WTC11 (cell line): ENCODE measurements around the gene BHMT2. TPM values are rescaled to one million over a fixed set of nuclear protein-coding genes. Genes with fewer than 3 reads are reported as not detected.

ENCODE experiments used
- ATAC-seq: fragments of 200-7000 bp; cut with Tn5 transposase; 2 replicates; pipeline ENCODE4 v1.10.0; 2021; ENCODE audit warnings: mild to moderate bottlenecking, moderate library complexity
- CTCF ChIA-PET: fragments of 300-600 bp; sonication (Branson Sonifier 250); formaldehyde crosslinking; loops from one replicate; lab custom pipeline; 2021; ENCODE audit warnings: antibody characterized with exemption; lab: Charles Lee
- POLR2A ChIA-PET: fragments of 350-600 bp; sonication (Branson Sonifier 250); formaldehyde crosslinking; loops from one replicate; lab custom pipeline; 2021; ENCODE audit warnings: antibody characterized with exemption; lab: Charles Lee
- DNase-seq: peaks from one replicate; pipeline ENCODE4 v3.0.0; 2021; ENCODE audit warnings: low spot score
- H3K27ac Mint-ChIP-seq: 2 replicates; pipeline ENCODE4 v1.8.0; 2021; ENCODE audit warnings: mixed read lengths
- H3K27me3 Mint-ChIP-seq: 2 replicates; pipeline ENCODE4 v1.8.0; 2021; ENCODE audit warnings: low read depth, mild to moderate bottlenecking, moderate library complexity, mixed read lengths
- H3K36me3 Mint-ChIP-seq: 2 replicates; pipeline ENCODE4 v1.8.0; 2021; ENCODE audit warnings: mixed read lengths
- H3K4me1 Mint-ChIP-seq: 2 replicates; pipeline ENCODE4 v1.8.0; 2022; ENCODE audit warnings: mixed read lengths
- H3K4me3 Mint-ChIP-seq: 2 replicates; pipeline ENCODE4 v1.8.0; 2021; ENCODE audit warnings: mild to moderate bottlenecking, moderate library complexity, mixed read lengths
- H3K9me3 Mint-ChIP-seq: 2 replicates; pipeline ENCODE4 v1.8.0; 2021; ENCODE audit warnings: mixed read lengths
- AR ChIP-seq: fragments of 250-450 bp; sonication (Bioruptor Pico); IDR thresholded peaks from 2 replicates; pipeline ENCODE4 v1.9.0; 2021; ENCODE audit warnings: mild to moderate bottlenecking
- CREB1 ChIP-seq: sonication (generic); formaldehyde crosslinking; IDR thresholded peaks from 2 replicates; pipeline ENCODE4 v1.8.0; 2023; ENCODE audit warnings: mild to moderate bottlenecking, missing genetic modification reagents
- ETV6 ChIP-seq: sonication (generic); formaldehyde crosslinking; IDR thresholded peaks from 2 replicates; pipeline ENCODE4 v1.8.1; 2022; ENCODE audit warnings: mild to moderate bottlenecking, missing genetic modification reagents
- GRHL2 ChIP-seq: fragments of 250-450 bp; sonication (Bioruptor Pico); IDR thresholded peaks from 2 replicates; pipeline ENCODE4 v1.8.0; 2022; ENCODE audit warnings: mild to moderate bottlenecking, moderate library complexity; ENCODE audit not compliant: insufficient replicate concordance, severe bottlenecking
- HMGA2 ChIP-seq: fragments of 250-450 bp; sonication (Bioruptor Pico); IDR thresholded peaks from 2 replicates; pipeline ENCODE4 v1.4.0; 2021; ENCODE audit warnings: mild to moderate bottlenecking, moderate library complexity
- IRF2 ChIP-seq: sonication (generic); formaldehyde crosslinking; IDR thresholded peaks from 2 replicates; pipeline ENCODE4 v1.8.0; 2022; ENCODE audit warnings: low read depth, missing genetic modification reagents, borderline replicate concordance
- JAZF1 ChIP-seq: fragments of 250-450 bp; sonication (Bioruptor Pico); IDR thresholded peaks from 2 replicates; pipeline ENCODE4 v1.9.0; 2021; ENCODE audit warnings: moderate library complexity, mild to moderate bottlenecking, inconsistent platforms
- KAT7 ChIP-seq: sonication (generic); formaldehyde crosslinking; IDR thresholded peaks from 2 replicates; pipeline ENCODE4 v1.8.1; 2023; ENCODE audit warnings: missing genetic modification reagents, mild to moderate bottlenecking, borderline replicate concordance
- SP1 ChIP-seq: sonication (generic); formaldehyde crosslinking; conservative IDR thresholded peaks from 2 replicates; pipeline ENCODE4 v1.8.1; 2022; ENCODE audit warnings: missing genetic modification reagents
- USF2 ChIP-seq: sonication (generic); formaldehyde crosslinking; IDR thresholded peaks from 2 replicates; pipeline ENCODE4 v1.8.1; 2023; ENCODE audit warnings: mild to moderate bottlenecking, missing genetic modification reagents, moderate library complexity
- ZBTB43 ChIP-seq: sonication (generic); formaldehyde crosslinking; IDR thresholded peaks from 2 replicates; pipeline ENCODE4 v1.8.1; 2023; ENCODE audit warnings: mild to moderate bottlenecking, missing genetic modification reagents
- ZNF219 ChIP-seq: sonication (generic); formaldehyde crosslinking; IDR thresholded peaks from 2 replicates; pipeline ENCODE4 v1.8.0; 2023; ENCODE audit warnings: missing genetic modification reagents, mild to moderate bottlenecking, borderline replicate concordance
- ZNF232 ChIP-seq: sonication (generic); formaldehyde crosslinking; IDR thresholded peaks from 2 replicates; pipeline ENCODE4 v1.8.0; 2022; ENCODE audit warnings: mild to moderate bottlenecking, missing genetic modification reagents
- ZNF263 ChIP-seq: sonication (generic); formaldehyde crosslinking; IDR thresholded peaks from 2 replicates; pipeline ENCODE4 v1.8.1; 2022; ENCODE audit warnings: low read depth, mild to moderate bottlenecking, moderate library complexity, missing genetic modification reagents
- ZNF281 ChIP-seq: sonication (generic); formaldehyde crosslinking; IDR thresholded peaks from 2 replicates; pipeline ENCODE4 v1.8.0; 2023; ENCODE audit warnings: mild to moderate bottlenecking, missing genetic modification reagents
- ZNF423 ChIP-seq: fragments of 250-450 bp; sonication (Bioruptor Pico); IDR thresholded peaks from 2 replicates; pipeline ENCODE4 v2.1.2; 2022; ENCODE audit warnings: mild to moderate bottlenecking, moderate library complexity
- ZSCAN18 ChIP-seq: fragments of 250-450 bp; sonication (Bioruptor Pico); IDR thresholded peaks from 2 replicates; pipeline ENCODE4 v2.1.2; 2022; ENCODE audit warnings: mild to moderate bottlenecking, moderate library complexity
- total RNA-seq: library from RNA; stranded (reverse); gene quantifications from 3 replicates; pipeline ENCODE4 v1.2.3, GENCODE V29; 2021
- TF ChIP-seq, protein P1 (sequence below): sonication (generic); formaldehyde crosslinking; IDR thresholded peaks from 2 replicates; pipeline ENCODE4 v1.8.1; 2022; ENCODE audit warnings: missing genetic modification reagents, borderline replicate concordance

BHMT2 gene
- total RNA-seq, 1 experiment from 2014 or later: 0.11 TPM

GRCh38 chr5:79056847-79057246, 12.7 kb upstream of the BHMT2 start:
- no peak for DNase-seq
- no peaks in the 10 kb centered on the region for H3K36me3 Mint-ChIP-seq
- H3K27ac Mint-ChIP-seq: no peak overlapping the region

GRCh38 chr5:79059674-79060073, 9.9 kb upstream of the BHMT2 start:
- DNase-seq: no peak
- Mint-ChIP-seq H3K9me3 (no peaks in the 10 kb centered on the region; the same call in 1 of the 2 replicates), H3K36me3 (no peaks in the 10 kb centered on the region), H3K27me3 (no peaks in the 10 kb centered on the region), H3K27ac (no peak overlapping the region), H3K4me3 (no peak overlapping the region), H3K4me1 (peaks cover 8% of the 10 kb centered on the region)
- POLR2A ChIA-PET: no interaction called here
- ATAC-seq: no peak
- no peak for TF ChIP-seq SP1
- TF ChIP-seq JAZF1 (CRISPR knock-in tag): no peak
- no peak for TF ChIP-seq AR (CRISPR knock-in tag)
- TF ChIP-seq ZBTB43: no peak
- TF ChIP-seq IRF2 (CRISPR knock-in tag): no peak
- TF ChIP-seq USF2 (CRISPR knock-in tag): no peak
- CTCF ChIA-PET: interaction anchor here (1.3 kb wide), 1 partner anchor 35 kb away, joined by 3 read pairs; no protein-coding TSS in a partner anchor

More at GRCh38 chr5:79056847-79057246, 12.7 kb upstream of the BHMT2 start:
- no peaks in the 10 kb centered on the region; the same call in 1 of the 2 replicates for H3K9me3 Mint-ChIP-seq
- ATAC-seq: no peak
- TF ChIP-seq ZNF423 (CRISPR knock-in tag) (no peak), ZSCAN18 (CRISPR knock-in tag) (no peak), KAT7 (CRISPR knock-in tag) (no peak), ZNF232 (CRISPR knock-in tag) (no peak), CREB1 (CRISPR knock-in tag) (no peak), ZNF281 (no peak), ZNF263 (no peak), ZNF219 (CRISPR knock-in tag) (no peak), GRHL2 (no peak), ETV6 (no peak), HMGA2 (CRISPR knock-in tag) (no peak)
- TF ChIP-seq, protein P1, sequence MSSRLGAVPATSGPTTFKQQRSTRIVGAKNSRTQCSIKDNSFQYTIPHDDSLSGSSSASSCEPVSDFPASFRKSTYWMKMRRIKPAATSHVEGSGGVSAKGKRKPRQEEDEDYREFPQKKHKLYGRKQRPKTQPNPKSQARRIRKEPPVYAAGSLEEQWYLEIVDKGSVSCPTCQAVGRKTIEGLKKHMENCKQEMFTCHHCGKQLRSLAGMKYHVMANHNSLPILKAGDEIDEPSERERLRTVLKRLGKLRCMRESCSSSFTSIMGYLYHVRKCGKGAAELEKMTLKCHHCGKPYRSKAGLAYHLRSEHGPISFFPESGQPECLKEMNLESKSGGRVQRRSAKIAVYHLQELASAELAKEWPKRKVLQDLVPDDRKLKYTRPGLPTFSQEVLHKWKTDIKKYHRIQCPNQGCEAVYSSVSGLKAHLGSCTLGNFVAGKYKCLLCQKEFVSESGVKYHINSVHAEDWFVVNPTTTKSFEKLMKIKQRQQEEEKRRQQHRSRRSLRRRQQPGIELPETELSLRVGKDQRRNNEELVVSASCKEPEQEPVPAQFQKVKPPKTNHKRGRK (CRISPR knock-in tag): no peak
- peaks cover 3% of the 10 kb centered on the region for H3K4me1 Mint-ChIP-seq
- ChIA-PET CTCF (interaction anchor here (0.7 kb wide), 1 partner anchor 31 kb away, joined by 3 read pairs; no protein-coding TSS in a partner anchor), POLR2A (no interaction called here)
- no peaks in the 10 kb centered on the region for H3K27me3 Mint-ChIP-seq
- no peak overlapping the region for H3K4me3 Mint-ChIP-seq
